Measurements from ENCODE around the gene DAP.

DNA sequence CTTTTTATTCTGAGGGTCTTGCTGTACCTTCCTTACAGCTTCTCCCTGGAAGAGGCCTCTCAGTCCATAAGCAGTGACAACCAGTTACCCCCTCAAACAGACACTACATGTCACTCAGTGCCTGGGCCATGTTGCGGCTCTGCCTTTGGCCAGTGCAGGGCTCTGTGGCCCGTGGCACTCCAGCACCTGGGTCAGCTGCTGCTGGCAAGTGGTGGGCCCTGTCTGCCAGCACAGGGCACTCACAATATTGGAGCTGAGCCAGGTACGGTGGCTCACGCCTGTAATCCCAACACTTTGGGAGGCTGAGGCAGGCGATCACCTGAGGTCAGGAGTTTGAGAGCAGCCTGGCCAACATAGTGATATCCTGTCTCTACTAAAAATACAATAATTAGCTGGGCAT is 24.2 kb downstream of the DAP start:
- TF ChIP-seq CTCF (IDR thresholded peaks at IDR 0.05 in 4 of 5, conservative IDR thresholded peaks at IDR 0.05 in 1 of 5) (no peak), POLR2A (IDR thresholded peaks at IDR 0.05) (no peak)
